ENCODE results near the gene EIF4G3.
"Not testable (repeated sequence)": the region's sequence is repeated elsewhere in the genome, so short reads cannot be mapped to it uniquely, and the experiment has no call there.

The EIF4G3 gene

GRCh38 chr1:21024136-21024896, 152.4 kb downstream of the EIF4G3 start:
- not testable (repeated sequence) for H3K4me3 Mint-ChIP-seq, ATAC-seq, H3K9me3 Mint-ChIP-seq, H3K27ac Mint-ChIP-seq, H3K27me3 Mint-ChIP-seq, DNase-seq
- H3K4me1 Mint-ChIP-seq = peaks cover 23% of the 10 kb centered on the region

DNA sequence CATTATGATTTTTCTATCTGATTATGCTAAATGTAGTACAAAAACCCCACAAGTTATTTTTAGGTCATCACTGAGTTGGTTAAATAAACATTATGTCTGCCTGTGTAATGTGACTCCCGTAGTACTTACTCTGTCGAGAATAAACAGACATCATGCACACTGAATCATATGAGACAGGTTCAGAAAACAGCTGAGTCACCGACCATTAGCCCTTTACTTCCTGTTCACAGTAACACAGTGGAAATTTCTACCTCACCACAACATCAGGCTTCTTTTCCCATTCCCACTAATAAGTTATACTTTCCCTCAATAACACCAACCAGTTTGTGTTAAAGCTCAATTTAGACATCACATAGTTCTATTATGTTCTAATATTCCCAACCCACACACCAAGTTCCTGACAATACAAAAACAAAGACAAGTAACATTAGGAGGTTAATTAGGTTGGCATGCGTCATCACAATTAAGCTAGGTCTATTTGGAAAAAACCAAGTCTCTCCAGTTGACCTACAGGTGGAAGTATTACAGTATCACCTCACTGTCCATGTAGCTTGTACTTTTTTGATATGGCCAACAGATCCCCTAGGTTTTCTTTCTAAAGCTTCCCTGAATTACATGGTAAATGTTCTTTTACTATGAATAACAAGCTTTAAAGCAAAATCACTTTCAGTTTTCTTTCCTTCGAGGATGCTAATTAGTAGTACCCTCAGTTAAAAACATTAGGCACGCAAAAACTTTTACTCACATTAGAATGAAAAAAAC, 154.2 kb downstream of the EIF4G3 start:
- H3K4me3 Mint-ChIP-seq = peak overlapping the region; percentile 40 to 56
- peak in 1 of 2 donors; percentile 18 for DNase-seq
- H3K27ac Mint-ChIP-seq = peak overlapping the region; percentile 36 to 79
- no peaks in the 10 kb centered on the region for H3K27me3 Mint-ChIP-seq
- ATAC-seq = peak; percentile 94
- H3K4me1 Mint-ChIP-seq = peaks cover 23% of the 10 kb centered on the region
- H3K9me3 Mint-ChIP-seq = no peaks in the 10 kb centered on the region

- no peaks in the 10 kb centered on the region for H3K27me3 Mint-ChIP-seq
- no peak overlapping the region for H3K4me3 Mint-ChIP-seq
- DNase-seq (no peak), ATAC-seq (no peak)
- H3K4me1 Mint-ChIP-seq = peaks cover 23% of the 10 kb centered on the region
- H3K9me3 Mint-ChIP-seq = no peaks in the 10 kb centered on the region
- H3K27ac Mint-ChIP-seq = peak overlapping the region in 1 of 2 donors; percentile 34
These were observed 155.4 kb downstream of the EIF4G3 start for GRCh38 chr1:21021311-21021710.

- H3K27me3 Mint-ChIP-seq = no peaks in the 10 kb centered on the region
- no peak overlapping the region for H3K27ac Mint-ChIP-seq
- no peak for ATAC-seq
- H3K9me3 Mint-ChIP-seq = no peaks in the 10 kb centered on the region
- no peak overlapping the region for H3K4me3 Mint-ChIP-seq
- H3K4me1 Mint-ChIP-seq = peaks cover 23% of the 10 kb centered on the region
- DNase-seq = no peak
These were observed 156.5 kb downstream of the EIF4G3 start for GRCh38 chr1:21020151-21020550.

GRCh38 chr1:21018673-21019072, 158.0 kb downstream of the EIF4G3 start:
- ATAC-seq (no peak), DNase-seq (no peak)
- Mint-ChIP-seq H3K9me3 (no peaks in the 10 kb centered on the region), H3K27me3 (no peaks in the 10 kb centered on the region), H3K27ac (peak overlapping the region in 1 of 2 donors; percentile 59), H3K4me1 (peaks cover 23% of the 10 kb centered on the region), H3K4me3 (no peak overlapping the region)

DNA sequence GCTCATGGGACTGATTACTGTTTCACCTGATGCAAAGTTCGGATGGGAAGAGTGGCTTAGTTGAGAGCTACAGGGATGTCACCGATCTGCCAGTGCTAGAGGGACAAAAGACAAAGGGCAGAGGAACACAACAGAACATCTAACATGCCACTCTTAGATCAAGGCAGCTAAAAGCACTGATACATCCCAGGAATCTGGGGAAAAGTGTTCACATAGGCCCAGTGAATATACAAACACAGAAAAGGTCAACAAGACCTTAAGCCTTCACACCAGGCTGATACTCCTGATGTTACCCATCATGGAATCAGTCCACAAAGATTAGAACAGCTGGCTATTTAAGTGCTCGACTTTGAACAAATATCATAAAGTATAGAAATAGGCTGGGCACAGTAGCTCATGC, 163.2 kb downstream of the EIF4G3 start:
- no peaks in the 10 kb centered on the region for H3K9me3 Mint-ChIP-seq
- no peak overlapping the region for H3K27ac Mint-ChIP-seq
- H3K27me3 Mint-ChIP-seq = no peaks in the 10 kb centered on the region
- no peak for ATAC-seq
- no peak for DNase-seq
- no peaks in the 10 kb centered on the region for H3K4me1 Mint-ChIP-seq
- no peak overlapping the region for H3K4me3 Mint-ChIP-seq

DNA sequence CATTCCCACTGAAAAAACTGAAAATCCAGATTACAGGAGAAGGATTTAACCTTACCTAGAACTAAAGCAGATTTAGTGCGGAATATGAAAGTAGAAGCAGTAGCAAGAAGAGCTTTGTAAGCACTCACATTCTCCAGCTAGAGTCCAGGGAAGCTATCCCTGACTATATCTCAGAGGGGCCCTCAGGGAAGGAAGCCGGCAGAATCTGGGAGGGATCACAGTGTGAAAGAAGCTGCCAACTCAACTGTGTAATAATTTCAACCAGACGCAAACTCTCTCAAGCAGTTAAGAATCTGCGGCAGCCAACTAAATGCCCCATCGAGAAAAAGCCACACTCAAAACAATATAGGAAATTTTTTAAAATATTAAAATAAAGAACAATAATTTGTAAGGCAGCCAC, 163.8 kb downstream of the EIF4G3 start:
- no peak overlapping the region for H3K4me3 Mint-ChIP-seq
- no peaks in the 10 kb centered on the region for H3K9me3 Mint-ChIP-seq
- no peaks in the 10 kb centered on the region for H3K4me1 Mint-ChIP-seq
- ATAC-seq (no peak), DNase-seq (no peak)
- no peak overlapping the region for H3K27ac Mint-ChIP-seq
- no peaks in the 10 kb centered on the region for H3K27me3 Mint-ChIP-seq

- H3K4me3 Mint-ChIP-seq = no peak overlapping the region
- H3K9me3 Mint-ChIP-seq = no peaks in the 10 kb centered on the region
- DNase-seq = no peak
- no peak for ATAC-seq
- no peak overlapping the region for H3K27ac Mint-ChIP-seq
- no peaks in the 10 kb centered on the region for H3K4me1 Mint-ChIP-seq
- no peaks in the 10 kb centered on the region for H3K27me3 Mint-ChIP-seq
These were observed 168.8 kb downstream of the EIF4G3 start for GRCh38 chr1:21007876-21008275.

GRCh38 chr1:21005466-21006239, 171.0 kb downstream of the EIF4G3 start:
- Mint-ChIP-seq H3K27ac (no peak overlapping the region), H3K4me1 (no peaks in the 10 kb centered on the region), H3K9me3 (no peaks in the 10 kb centered on the region), H3K4me3 (no peak overlapping the region), H3K27me3 (no peaks in the 10 kb centered on the region)
- no peak for ATAC-seq
- DNase-seq = no peak

DNA sequence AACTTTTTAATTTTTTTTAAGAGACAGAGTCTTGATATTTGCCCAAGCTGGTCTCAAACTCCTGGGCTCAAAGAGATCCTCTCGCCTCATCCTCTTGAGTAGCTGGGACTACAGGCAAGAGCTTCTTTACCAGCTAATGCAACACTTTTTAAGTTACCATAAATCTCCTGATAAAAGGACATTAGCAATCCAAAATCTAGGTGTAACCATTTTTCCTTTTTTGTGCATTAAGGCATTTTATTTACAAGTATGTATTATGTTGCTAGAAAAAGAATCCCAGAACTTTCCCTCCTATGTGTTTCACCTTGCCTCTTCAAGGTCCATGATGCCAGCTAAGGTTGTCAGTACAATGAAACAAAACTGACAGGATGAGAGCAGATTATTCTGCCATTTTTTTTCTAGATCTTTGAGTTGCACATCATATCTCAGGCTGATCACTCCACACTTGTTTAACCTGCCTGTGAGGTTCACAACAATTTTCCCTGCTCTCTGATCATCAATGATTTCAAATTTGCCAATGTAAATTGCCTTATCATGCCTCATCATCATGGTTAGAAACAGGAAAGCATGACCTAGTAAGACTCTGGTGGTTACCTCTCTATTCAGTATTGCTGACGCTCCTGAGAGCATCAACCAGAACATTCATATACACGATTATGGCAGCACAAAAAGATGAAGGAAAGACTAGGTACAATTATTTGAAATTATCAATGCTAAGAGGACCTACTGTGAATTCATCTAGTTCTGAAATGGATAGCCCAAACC, 173.2 kb downstream of the EIF4G3 start:
- DNase-seq (no peak), ATAC-seq (no peak)
- no peak overlapping the region for H3K4me3 Mint-ChIP-seq
- H3K27ac Mint-ChIP-seq = no peak overlapping the region
- no peaks in the 10 kb centered on the region for H3K4me1 Mint-ChIP-seq
- no peaks in the 10 kb centered on the region for H3K27me3 Mint-ChIP-seq
- no peaks in the 10 kb centered on the region for H3K9me3 Mint-ChIP-seq

- Mint-ChIP-seq H3K4me3 (no peak overlapping the region), H3K4me1 (no peaks in the 10 kb centered on the region)
These were observed 175.7 kb downstream of the EIF4G3 start for GRCh38 chr1:21001042-21001441.

DNA sequence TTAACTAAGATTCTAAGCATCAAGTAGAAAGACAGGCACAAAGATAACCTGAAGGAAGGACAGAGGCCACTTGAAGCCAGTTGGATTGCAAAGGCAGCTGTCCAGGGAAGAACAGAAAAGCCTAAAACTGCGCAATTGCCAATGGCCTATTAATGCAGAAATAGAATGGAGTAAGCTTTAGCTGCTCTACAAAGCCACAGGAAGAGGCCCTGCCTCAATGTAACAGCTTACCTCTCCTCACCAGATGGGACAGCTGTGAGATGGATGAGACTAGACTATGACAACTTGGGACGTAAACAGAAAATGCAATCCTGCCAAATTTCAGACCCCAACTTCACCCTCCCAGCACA, 176.5 kb downstream of the EIF4G3 start:
- H3K9me3 Mint-ChIP-seq = no peaks in the 10 kb centered on the region
- no peak overlapping the region for H3K4me3 Mint-ChIP-seq
- no peaks in the 10 kb centered on the region for H3K27me3 Mint-ChIP-seq
- no peak for DNase-seq
- no peak overlapping the region for H3K27ac Mint-ChIP-seq
- ATAC-seq = no peak
- no peaks in the 10 kb centered on the region for H3K4me1 Mint-ChIP-seq

More at GRCh38 chr1:21001042-21001441, 175.7 kb downstream of the EIF4G3 start:
- no peaks in the 10 kb centered on the region for H3K9me3 Mint-ChIP-seq
- ATAC-seq = no peak
- H3K27me3 Mint-ChIP-seq = no peaks in the 10 kb centered on the region
- no peak for DNase-seq
- H3K27ac Mint-ChIP-seq = no peak overlapping the region

- no peak for DNase-seq
- Mint-ChIP-seq H3K4me1 (no peaks in the 10 kb centered on the region), H3K27ac (no peak overlapping the region), H3K27me3 (no peaks in the 10 kb centered on the region), H3K9me3 (no peaks in the 10 kb centered on the region), H3K4me3 (no peak overlapping the region)
- ATAC-seq = no peak
These were observed 177.0 kb downstream of the EIF4G3 start for GRCh38 chr1:20999525-21000244.

- DNase-seq (no peak), ATAC-seq (no peak)
- H3K4me1 Mint-ChIP-seq = no peaks in the 10 kb centered on the region
- H3K9me3 Mint-ChIP-seq = no peaks in the 10 kb centered on the region
- no peak overlapping the region for H3K27ac Mint-ChIP-seq
- no peaks in the 10 kb centered on the region for H3K27me3 Mint-ChIP-seq
- H3K4me3 Mint-ChIP-seq = no peak overlapping the region
These were observed 177.9 kb downstream of the EIF4G3 start for GRCh38 chr1:20998826-20999225.
